Hematopoietic multipotent progenitor cell treated with erythropoietin and hydrocortisone succinate and interleukin-3 and kit ligand, for 17 days (in vitro differentiated cells): ENCODE results near the gene MYG1.
A peak's percentile ranks its signal among the peaks of the same experiment; 100 is the strongest.

Experiments used
- DNase-seq: peaks from one replicate; pipeline ENCODE4 v3.0.0-alpha.2; 2015; ENCODE audit warnings: low spot score

The MYG1 gene, protein sequence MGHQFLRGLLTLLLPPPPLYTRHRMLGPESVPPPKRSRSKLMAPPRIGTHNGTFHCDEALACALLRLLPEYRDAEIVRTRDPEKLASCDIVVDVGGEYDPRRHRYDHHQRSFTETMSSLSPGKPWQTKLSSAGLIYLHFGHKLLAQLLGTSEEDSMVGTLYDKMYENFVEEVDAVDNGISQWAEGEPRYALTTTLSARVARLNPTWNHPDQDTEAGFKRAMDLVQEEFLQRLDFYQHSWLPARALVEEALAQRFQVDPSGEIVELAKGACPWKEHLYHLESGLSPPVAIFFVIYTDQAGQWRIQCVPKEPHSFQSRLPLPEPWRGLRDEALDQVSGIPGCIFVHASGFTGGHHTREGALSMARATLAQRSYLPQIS

DNA sequence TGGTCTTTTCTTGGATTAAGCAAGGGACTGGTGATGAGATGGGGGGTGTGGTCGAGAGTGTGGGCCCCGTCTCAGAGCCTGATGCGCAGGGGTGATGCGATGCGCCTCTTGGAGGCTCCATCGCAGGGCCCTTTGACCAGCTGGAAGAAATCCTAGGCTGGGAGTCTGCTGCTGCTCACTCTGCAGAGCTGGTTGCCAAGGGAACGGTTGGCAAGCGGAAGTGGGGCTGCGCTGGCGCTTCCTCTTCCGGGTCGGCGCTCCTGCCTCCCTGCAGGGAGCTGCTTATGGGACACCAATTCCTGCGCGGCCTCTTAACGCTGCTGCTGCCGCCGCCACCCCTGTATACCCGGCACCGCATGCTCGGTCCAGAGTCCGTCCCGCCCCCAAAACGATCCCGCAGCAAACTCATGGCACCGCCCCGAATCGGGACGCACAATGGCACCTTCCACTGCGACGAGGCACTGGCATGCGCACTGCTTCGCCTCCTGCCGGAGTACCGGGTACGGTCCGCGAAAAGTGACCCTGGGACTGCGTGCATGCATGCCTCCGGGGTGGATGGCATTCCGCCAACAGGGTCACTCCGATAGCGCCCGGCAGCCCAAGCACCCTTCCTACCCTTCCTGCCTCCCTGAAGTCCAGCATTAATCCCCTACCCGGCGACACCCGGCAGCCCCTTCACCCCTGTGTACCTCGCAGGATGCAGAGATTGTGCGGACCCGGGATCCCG lies at the start of gene MYG1:
Gene MYG1 (plus strand): TSS at position 242 of the 727 bp plus-strand sequence. CDS start 43 bp downstream, at position 285.
- peak; percentile 87 for DNase-seq

DNA sequence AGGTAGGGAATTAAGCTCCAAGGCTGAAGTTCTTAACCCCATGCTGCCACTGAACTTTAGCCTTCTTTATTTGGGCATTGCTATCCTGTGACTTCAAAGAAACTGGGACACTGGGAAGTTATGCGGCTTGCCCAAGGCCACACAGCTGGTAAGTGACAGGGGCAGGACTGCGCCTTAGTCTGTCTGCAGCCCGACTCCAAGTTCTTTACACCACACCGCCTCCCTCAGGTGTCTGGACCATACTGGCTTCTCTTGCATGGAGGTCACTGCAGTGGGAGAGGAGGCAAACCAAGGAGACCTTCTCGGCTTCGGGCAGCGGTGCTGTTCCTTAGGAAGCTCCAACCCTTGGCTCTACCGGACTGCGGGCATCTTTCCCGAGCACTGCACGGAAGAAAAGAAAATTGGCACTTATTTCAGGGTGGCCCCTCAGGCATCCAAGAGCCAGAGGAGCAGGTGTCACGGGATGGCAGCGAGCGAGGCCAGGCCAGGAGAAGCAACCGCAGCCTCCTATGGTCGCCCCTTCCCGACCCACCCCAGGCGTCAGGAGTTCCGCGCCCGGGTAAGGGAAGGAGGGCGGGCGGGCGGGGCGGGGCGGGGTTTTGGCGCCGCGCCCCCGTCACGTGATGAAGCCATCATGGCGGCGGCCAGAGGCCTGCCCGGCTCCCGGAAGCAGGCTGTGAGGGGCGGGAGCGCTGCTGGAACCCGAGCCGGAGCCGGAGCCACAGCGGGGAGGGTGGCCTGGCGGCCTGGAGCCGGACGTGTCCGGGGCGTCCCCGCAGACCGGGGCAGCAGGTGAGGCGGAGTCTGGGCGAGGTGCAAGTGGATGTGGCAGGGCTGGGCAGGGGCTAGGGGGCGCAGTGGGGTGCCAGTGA lies 47.8 kb upstream of the MYG1 start:
- peak; percentile 83 for DNase-seq

DNA sequence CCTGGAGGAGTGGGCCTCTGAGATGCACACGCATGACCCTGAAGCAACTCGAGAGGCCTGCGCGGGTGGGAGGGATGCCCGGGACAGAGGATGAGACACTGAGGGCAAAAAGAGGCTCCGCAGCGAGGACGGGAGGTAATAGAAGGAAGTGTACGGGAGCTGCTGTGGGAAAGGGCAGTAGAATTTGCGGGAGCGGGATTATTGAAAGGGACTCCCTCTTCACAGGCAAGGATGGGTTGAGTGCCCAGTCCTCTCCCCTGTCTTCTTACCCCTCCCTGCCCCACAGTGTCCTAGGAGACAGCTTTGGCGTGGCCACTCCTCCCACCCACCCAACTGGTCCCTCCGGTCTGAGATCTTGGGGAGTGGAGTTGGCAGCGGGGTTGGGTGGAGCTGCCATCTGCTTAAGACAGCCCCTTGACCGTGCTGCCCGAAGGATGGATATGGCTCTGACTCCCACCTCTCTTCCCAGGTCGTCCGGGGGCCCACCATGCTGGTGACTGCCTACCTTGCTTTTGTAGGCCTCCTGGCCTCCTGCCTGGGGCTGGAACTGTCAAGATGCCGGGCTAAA lies 47.1 kb upstream of the MYG1 start:
- no peak for DNase-seq

DNA sequence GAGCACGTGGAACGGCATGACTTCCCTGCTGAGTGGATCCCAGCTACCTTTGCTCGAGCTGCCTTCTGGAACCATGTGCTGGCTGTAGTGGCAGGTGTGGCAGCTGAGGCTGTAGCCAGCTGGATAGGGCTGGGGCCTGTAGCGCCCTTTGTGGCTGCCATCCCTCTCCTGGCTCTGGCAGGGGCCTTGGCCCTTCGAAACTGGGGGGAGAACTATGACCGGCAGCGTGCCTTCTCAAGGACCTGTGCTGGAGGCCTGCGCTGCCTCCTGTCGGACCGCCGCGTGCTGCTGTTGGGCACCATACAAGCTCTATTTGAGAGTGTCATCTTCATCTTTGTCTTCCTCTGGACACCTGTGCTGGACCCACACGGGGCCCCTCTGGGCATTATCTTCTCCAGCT lies 46.2 kb upstream of the MYG1 start:
- no peak for DNase-seq

DNA sequence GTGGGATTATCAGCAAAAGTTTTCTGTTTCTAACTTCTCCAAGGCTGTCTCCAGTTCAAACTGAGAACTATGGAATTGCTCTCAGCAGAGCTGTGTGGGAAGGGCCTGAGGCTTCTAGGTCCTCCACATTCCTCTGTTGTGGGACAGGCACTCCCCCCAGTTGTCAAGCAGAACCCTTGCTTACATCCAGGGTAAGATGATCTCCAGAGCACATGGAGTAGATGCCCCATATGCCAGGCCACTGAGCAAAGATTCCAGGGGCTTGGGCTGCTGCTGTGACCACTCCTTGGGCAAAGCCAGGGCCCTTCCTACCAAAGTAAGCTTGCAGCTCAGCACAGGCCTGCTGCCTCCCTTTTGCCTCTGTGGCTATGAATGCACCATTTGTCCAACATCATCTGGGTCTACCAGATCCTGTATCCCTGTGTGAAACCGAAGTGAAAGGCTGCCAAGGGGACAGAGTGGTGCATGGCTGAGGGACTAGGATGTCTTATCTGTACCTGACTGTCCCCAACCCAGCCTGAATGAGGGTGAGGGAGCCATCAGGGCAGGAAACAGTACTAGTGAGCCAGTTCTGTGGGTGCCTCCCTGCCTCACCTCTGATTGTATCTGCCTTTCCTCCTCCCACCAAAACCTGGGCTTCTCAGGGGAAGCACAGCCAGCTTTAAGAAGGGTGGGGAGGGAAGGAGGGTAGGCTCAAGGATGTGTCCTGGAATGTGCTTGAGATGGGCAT lies 44.5 kb upstream of the MYG1 start:
- DNase-seq = no peak

DNA sequence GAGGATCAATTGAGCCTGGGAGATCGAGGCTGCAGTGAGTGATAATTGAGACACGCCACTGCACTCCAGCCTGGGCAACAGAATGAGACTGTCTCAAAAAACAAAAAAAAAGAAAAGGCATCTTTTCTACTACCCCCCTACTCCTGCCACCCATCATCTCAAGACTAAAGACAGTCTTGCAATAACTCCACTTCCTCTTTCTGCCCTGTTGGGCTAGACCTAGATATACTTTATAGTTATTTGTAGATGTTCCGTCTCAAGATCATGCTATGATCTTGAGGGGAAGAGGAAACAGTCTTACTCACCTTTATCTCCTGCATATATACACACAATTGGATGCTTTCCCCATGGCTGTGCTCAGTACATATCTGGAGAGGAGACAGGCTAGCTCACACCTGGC lies 43.5 kb upstream of the MYG1 start:
- no peak for DNase-seq

DNA sequence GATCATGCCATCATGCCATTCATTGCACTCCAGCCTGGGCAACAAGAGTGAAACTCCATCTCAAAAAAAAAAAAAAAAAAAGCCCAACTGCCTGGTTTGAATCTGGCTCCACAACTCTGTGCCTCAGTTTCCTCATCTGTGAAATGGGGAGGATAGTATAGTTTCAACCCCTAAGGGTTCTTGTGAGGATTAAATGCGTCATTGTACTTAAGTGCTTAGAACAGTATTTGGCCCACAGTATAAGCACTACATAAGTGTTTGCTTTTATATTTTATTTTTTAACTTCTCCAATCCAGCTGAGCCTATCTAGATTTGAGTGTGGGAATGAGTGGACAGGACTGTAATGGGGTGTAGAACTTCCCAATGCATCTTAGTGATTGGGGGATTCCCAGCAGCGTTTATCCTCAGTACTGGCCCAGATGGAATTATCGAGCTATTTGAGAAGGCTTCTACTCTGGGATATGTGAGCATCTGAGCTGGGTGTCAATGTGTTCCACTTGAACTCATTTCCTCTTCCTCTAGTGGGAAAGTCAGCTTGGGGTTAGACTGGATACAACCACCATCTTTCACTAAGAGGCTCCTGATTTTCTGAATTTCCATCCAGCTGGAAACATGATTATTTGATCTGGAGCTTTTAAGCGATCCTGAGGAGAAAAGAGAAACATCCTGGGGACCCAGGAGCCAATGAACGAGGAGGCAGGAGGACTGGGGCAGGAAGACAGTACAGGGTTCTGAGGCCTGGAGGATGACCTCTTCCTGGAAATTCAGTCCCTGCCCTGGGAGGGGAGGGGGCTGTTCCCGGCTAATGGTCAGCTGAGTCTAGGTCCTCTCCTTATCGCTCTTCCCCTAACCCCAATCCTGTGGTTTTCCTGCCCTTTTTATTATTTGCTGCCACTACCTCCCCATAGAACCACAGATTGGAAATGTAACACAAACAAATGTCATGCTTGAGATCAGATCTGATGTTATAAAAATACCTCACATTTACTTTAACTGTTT lies 40.7 kb upstream of the MYG1 start:
- DNase-seq = no peak

DNA sequence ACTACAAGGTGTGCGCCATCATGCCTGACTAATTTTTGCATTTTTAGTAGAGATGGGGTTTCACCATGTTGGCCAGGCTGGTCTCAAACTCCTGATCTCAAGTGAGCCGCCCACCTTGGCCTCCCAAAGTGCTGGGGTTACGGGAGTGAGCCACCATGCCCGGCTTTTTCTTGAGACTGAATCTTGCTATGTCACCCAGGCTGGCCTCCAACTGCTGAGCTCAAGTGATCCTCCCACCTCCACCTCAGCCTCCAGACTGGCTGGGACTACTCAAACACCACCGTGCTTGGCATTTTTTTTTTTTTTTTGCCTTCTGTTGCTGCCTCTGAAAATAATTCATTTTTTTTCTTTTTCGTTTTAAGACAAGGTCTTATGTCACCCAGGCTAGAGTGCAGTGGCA lies 39.6 kb upstream of the MYG1 start:
- DNase-seq = no peak

DNA sequence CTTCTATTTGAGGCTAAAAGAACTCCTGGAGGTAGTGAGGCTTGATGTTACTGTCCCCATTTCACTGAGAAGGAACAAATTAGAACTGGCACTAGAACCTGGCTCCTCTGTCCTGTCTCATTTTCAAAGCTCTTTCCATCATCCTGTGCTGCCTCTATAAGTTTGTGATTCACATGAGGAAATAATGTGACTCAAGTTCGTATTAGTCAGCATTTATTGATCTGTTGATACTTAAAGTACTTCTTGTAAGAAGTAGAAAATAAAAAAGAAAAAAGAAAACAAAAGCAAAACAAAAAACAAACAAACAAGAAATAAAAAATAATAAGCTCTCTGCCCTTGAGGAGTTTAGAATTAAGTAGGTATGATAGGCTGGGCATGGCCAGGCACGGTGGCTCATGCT lies 33.7 kb upstream of the MYG1 start:
- DNase-seq = no peak

DNA sequence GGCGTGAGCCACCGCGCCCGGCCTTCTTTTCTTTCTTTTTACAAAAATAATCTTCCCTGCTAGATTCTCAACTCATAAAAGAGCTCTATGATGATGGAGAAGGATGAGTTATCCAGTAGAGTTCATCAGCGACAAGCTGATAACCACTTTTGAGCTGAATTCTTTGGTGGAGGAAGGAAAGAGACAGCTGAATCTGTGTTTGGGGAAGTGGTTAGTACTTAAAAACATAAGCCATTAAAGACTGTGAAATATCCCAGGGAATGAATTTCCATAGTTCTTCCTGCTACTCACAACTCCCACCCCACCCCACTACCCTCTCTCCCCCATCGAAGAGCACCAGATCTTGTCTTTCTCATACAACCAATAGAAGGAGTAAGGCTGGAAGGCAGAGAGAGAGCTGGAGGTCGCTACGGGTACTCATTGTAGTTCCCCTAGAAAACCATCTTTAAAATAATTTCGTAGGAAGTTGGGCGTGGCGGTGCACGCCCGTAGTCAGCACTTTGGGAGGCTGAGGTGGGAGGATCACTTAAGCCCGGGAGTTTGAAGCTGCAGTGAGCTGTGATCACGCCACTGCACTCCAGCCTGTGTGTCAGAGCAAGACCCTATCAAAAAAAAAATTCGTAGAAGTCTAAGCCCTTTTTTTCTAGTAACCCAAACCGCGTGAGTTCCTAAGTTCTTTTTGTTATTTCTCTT lies 32.0 kb upstream of the MYG1 start:
- no peak for DNase-seq

DNA sequence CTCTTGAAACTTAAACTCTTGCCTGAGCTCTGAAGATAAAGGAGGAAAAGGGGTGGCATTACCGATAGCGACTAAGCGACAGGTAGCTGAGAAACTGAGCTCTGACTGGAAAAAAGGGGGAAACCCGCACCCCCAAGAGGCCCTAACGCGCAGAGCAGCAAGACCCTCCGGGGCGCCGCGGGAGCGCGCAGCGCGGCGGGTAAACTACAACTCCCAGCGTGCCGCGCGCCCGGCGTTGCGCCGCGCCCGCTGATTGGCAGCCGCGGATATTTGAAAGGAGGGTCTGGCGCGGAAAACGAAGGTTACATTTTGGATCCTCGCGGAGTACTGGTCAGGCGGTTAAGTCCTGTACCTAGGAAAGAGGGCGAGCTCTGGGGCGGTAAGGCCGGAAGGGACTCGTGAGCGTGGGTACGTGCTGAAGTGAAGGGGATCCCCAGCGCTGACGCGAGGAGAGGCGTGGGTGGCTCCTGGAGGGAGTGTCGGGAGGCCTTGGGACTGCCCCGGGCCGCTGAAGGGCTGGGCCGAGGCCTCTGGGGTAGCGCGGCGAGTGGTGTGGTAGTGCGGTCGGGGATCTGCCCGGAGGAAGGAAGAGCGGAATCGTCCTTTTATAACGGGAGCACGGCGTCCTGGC lies 31.4 kb upstream of the MYG1 start, which contains the start of gene ESPL1:
Gene ESPL1 (plus strand): TSS at position 301 of the 631 bp plus-strand sequence. CDS start 468 bp downstream, outside the sequence.
- DNase-seq = peak; percentile 78

DNA sequence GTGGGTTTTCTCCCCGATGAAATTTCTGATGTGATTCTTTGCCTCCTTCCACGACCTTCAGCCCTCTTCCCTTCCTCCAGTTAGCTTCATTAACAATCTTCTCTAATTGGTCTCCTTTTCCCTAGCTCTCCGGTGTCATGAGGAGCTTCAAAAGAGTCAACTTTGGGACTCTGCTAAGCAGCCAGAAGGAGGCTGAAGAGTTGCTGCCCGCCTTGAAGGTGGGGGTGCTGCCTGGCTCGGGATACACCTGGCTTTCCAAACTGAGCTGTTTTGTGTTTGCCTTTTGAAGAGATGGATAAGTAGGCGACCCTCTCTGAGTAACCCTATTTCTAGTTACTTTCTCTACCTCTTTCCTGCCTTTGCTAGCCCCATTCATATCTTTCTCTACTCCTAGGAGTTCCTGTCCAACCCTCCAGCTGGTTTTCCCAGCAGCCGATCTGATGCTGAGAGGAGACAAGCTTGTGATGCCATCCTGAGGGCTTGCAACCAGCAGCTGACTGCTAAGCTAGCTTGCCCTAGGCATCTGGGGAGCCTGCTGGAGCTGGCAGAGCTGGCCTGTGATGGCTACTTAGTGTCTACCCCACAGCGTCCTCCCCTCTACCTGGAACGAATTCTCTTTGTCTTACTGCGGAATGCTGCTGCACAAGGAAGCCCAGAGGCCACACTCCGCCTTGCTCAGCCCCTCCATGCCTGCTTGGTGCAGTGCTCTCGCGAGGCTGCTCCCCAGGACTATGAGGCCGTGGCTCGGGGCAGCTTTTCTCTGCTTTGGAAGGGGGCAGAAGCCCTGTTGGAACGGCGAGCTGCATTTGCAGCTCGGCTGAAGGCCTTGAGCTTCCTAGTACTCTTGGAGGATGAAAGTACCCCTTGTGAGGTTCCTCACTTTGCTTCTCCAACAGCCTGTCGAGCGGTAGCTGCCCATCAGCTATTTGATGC lies 30.6 kb upstream of the MYG1 start:
- DNase-seq = no peak

DNA sequence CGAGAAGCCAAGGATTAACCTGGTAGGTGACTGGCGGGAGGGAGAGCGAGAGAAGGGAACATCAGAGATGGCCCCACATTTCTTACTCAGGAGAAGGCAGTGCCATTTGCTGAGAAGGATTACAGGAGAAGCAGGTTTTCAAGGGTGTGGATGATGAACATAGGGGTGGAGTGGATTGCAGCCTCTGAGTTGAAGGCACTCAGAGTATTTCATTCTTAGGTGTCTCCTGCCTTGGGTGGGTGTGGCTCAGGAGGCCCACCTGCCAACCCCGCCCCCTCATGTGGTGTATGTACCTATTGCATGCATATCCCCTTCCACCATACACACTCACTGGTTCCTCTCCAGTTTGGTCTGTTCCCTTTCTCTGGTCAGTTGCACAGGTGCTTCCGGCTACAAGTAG lies 25.1 kb upstream of the MYG1 start:
- no peak for DNase-seq

DNA sequence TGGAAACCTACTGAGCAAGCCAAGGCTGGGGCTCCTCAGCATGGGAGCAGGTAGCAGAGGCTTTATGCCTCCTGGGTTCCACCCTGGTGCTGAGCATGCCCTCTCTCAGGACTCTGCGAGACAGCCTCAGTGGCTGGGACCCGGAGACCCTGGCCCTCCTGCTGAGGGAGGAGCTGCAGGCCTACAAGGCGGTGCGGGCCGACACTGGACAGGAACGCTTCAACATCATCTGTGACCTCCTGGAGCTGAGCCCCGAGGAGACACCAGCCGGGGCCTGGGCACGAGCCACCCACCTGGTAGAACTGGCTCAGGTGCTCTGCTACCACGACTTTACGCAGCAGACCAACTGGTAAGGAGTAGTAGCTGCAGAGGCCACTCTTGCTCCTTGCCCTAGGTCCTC lies 23.0 kb upstream of the MYG1 start:
- DNase-seq = no peak

DNA sequence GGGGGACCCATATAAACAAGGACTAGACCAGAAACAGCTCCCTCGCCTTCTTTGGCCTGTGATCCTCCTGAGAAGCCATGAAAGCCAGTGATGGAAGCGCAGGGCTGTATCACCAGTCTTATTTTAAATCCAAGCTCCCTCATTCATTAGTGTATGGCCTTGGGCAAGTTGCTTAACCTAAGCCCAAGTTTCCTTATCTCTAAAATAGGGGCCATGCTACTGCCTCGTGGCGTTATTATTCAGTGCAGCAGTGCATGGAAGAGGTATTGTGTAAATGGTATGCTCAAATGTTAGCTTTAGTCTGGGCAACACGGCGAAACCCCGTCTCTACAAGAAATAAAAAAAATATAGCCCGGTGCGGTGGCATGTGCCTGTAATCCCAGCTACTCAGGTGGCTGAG lies 21.5 kb upstream of the MYG1 start:
- no peak for DNase-seq

DNA sequence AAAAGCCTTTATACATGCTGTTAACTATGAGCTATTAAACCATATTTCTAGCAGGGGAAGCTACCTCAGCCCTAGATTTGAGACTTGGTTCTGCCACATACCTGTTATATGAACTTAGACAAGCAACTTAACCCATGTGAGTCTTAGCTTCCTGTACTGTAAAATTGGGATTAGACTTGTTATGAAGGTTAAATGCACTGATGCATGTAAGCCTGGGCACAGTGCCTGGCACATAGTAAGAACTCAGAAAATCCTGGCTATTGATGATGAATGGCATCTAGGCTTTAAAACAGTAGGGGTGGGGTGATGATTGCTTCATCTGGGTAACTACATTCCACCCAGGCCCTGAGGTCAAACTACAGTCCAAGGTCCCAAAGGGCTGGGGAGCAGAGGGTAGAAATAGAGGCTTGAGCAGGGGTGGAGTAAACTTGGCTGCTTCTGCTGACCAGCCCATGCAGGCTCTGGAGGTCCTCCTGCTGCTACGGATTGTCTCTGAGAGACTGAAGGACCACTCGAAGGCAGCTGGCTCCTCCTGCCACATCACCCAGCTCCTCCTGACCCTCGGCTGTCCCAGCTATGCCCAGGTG lies 20.1 kb upstream of the MYG1 start:
- no peak for DNase-seq

DNA sequence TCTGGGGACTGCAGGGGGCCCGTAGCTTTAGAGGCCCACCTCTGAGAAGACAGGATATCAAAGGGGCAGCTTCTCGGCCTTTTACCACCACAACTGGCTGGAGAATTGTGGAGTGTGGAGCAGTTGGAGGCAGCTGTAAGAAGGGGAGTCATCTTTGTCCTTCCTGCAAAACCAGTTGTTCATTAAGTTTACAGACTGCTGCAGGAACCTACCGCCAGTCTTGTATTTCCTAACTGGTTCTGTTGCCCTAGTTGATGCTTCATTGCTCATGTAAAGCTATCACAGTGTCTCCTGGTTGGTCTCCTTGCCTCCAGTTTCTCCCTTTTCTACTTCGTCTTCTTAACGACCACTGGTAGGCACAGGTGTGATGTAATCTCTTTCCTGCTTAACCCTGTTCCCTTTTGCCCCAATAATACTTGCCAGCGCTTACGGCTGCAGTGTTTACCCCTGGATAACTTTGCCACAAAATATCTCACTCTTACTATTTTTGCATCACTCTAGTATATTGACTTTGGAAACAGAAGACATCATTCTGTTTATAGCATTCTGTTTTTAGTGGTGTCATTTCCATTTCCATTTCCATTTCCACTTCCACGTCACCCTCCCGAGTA lies 19.5 kb upstream of the MYG1 start:
- DNase-seq = no peak
